ENCODE measurements around the gene CYB5D1.

DNA sequence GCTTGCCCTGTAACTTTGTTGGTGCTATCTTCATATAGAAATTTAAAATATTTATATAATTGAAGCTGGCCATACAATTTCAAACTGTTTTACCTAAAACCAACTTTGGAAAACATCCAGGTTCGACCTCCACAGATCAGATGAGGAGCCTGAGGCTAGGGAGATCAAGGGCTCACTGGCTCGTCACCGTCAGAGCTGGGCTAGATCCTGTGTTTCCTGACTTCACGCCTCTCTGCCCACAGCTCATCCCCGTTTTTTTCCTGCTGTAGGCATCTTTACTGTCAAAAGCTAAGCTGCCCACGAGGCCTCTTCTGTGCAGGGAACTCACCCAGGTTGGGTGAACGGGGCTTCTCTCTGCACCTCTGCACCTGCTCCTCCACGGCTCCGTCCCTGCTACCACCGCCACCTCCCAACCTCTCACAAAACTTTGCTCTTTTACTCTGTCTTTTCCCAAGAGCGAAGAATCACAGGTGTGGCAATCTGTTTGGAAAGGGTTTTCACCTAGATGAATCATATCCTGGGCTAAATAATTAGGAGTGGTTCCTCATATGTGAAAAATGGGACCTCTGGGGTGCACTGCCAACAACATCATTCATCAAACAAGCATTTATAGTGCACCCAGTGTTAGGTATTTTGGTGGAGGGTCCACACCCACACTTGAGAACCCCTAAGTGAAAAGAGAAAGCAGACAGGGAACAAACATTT, 48.6 kb upstream of the CYB5D1 start:
- TF ChIP-seq, protein P1, sequence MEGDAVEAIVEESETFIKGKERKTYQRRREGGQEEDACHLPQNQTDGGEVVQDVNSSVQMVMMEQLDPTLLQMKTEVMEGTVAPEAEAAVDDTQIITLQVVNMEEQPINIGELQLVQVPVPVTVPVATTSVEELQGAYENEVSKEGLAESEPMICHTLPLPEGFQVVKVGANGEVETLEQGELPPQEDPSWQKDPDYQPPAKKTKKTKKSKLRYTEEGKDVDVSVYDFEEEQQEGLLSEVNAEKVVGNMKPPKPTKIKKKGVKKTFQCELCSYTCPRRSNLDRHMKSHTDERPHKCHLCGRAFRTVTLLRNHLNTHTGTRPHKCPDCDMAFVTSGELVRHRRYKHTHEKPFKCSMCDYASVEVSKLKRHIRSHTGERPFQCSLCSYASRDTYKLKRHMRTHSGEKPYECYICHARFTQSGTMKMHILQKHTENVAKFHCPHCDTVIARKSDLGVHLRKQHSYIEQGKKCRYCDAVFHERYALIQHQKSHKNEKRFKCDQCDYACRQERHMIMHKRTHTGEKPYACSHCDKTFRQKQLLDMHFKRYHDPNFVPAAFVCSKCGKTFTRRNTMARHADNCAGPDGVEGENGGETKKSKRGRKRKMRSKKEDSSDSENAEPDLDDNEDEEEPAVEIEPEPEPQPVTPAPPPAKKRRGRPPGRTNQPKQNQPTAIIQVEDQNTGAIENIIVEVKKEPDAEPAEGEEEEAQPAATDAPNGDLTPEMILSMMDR (IDR thresholded peaks at IDR 0.05; ENCODE audit: borderline replicate concordance, extremely low read depth, low read length, poor library complexity, severe bottlenecking) = no peak
- TF ChIP-seq EZH2 (IDR thresholded peaks at IDR 0.05; ENCODE audit: borderline replicate concordance, low read depth, low read length, severe bottlenecking) = no peak

Measured in DND-41 (cell line).